Keratinocyte (primary cell): ENCODE data around the gene TMEM266. TPM values are rescaled to one million over a fixed set of nuclear protein-coding genes. Genes with fewer than 3 reads are reported as not detected.
A peak's percentile ranks its signal among the peaks of the same experiment; 100 is the strongest.

Experiments used
- DNase-seq: peaks from one replicate; pipeline ENCODE4 v3.0.0-alpha.2; 2011; ENCODE audit warnings: low read depth, missing footprints, low spot score
- FAIRE-seq: peaks from 2 replicates; lab custom pipeline; 2011; peaks lifted over from hg19 to GRCh38; lab: Jason Lieb, UNC
- H2AFZ ChIP-seq: 2 replicates; pipeline ENCODE4 v1.6.0; 2012; ENCODE audit warnings: low read length, control low read depth, inconsistent platforms; ENCODE audit not compliant: control insufficient read depth
- H3K27ac ChIP-seq: 2 replicates; pipeline ENCODE4 v1.5.1; 2011; ENCODE audit warnings: low read length; ENCODE audit not compliant: control insufficient read depth, insufficient read depth
- H3K27me3 ChIP-seq: 3 replicates; pipeline ENCODE4 v1.6.0; 2011; ENCODE audit warnings: low read length; ENCODE audit not compliant: control insufficient read depth, insufficient read depth; ENCODE audit errors: extremely low read depth
- H3K36me3 ChIP-seq, 2 experiments: 2 replicates in 1 of 2; 3 replicates in 1 of 2; pipeline ENCODE4 v1.5.1; 2011; ENCODE audit warnings: low read length in 2 of 2, mild to moderate bottlenecking in 1 of 2; ENCODE audit not compliant: control insufficient read depth in 2 of 2, insufficient read depth in 2 of 2; ENCODE audit errors: extremely low read depth in 1 of 2
- H3K4me1 ChIP-seq: 3 replicates; pipeline ENCODE4 v1.5.1; 2011; ENCODE audit warnings: low read length; ENCODE audit not compliant: control insufficient read depth, insufficient read depth; ENCODE audit errors: extremely low read depth
- H3K4me2 ChIP-seq: 3 replicates; pipeline ENCODE4 v1.6.0; 2011; ENCODE audit warnings: low read depth, low read length; ENCODE audit not compliant: control insufficient read depth, insufficient read depth; ENCODE audit errors: extremely low read depth
- H3K4me3 ChIP-seq, 3 experiments: fragments of 200-600 bp in 1 of 3; sonication (generic) in 1 of 3; 2 replicates in 2 of 3; 3 replicates in 1 of 3; pipeline ENCODE4 v1.5.1; 2011 to 2016; ENCODE audit warnings: low read length in 3 of 3, mild to moderate bottlenecking in 3 of 3, control low read depth in 2 of 3, inconsistent platforms in 1 of 3, low read depth in 1 of 3, mixed read lengths in 1 of 3, mixed run types in 1 of 3, moderate library complexity in 1 of 3; ENCODE audit not compliant: control insufficient read depth in 2 of 3, insufficient read depth in 2 of 3; ENCODE audit errors: extremely low read depth in 1 of 3
- H3K79me2 ChIP-seq: 2 replicates; pipeline ENCODE4 v1.6.0; 2012; ENCODE audit warnings: low read length; ENCODE audit not compliant: control insufficient read depth, insufficient read depth
- H3K9ac ChIP-seq: 3 replicates; pipeline ENCODE4 v1.6.0; 2011; ENCODE audit warnings: low read length; ENCODE audit not compliant: control insufficient read depth, insufficient read depth; ENCODE audit errors: extremely low read depth
- H3K9me1 ChIP-seq: 3 replicates; pipeline ENCODE4 v1.6.0; 2011; ENCODE audit warnings: low read length; ENCODE audit not compliant: control insufficient read depth, insufficient read depth; ENCODE audit errors: extremely low read depth
- H3K9me3 ChIP-seq: 2 replicates; pipeline ENCODE4 v1.5.1; 2012; ENCODE audit warnings: low read depth, low read length; ENCODE audit not compliant: control insufficient read depth
- H4K20me1 ChIP-seq: 3 replicates; pipeline ENCODE4 v1.6.0; 2011; ENCODE audit warnings: low read length; ENCODE audit not compliant: control insufficient read depth, insufficient read depth; ENCODE audit errors: extremely low read depth
- EZH2 ChIP-seq: IDR thresholded peaks from one replicate; pipeline ENCODE4 v1.6.1; 2012; ENCODE audit warnings: inconsistent platforms, mild to moderate bottlenecking, low read length, moderate library complexity
- dilution Hi-C: fragments of 300-500 bp; cut with MboI; formaldehyde crosslinking; loops from one replicate; pipeline ENCODE4 v1.7.0; 2020; ENCODE audit warnings: low sequenced_read_pairs; ENCODE audit not compliant: extremely low pct_ligation_motif_present
- polyA plus RNA-seq, 5 experiments: library from polyadenylated mRNA; depleted of rRNA in 3 of 5; stranded (reverse) in 3 of 5; stranded (forward) in 1 of 5; unstranded in 1 of 5; fragments of >200 nt; gene quantifications; 1 replicate in 1 of 5; 2 replicates in 3 of 5; 3 replicates in 1 of 5; pipeline versions ENCODE4 v1.2.1 to v1.2.3, GENCODE V29; 2011 to 2012; ENCODE audit warnings: missing spikeins in 2 of 5, low read depth in 1 of 5, low replicate concordance in 1 of 5
- TF ChIP-seq, protein P1 (sequence below), 3 experiments: IDR thresholded peaks in 1 of 3; conservative IDR thresholded peaks in 1 of 3; optimal IDR thresholded peaks in 1 of 3; 2 replicates in 2 of 3; 3 replicates in 1 of 3; pipeline versions ENCODE3 to v1.5.1; 2011; ENCODE audit warnings: low read length in 3 of 3, mild to moderate bottlenecking in 3 of 3, moderate library complexity in 2 of 3, control low read depth in 1 of 3, inconsistent platforms in 1 of 3; ENCODE audit not compliant: insufficient read depth in 2 of 3; ENCODE audit errors: extremely low read depth in 1 of 3

The TMEM266 gene
- polyA plus RNA-seq, 1 donor (not counting 4 experiments of a cell fraction or from before 2014, with no cell fraction given) = 0.03 TPM

DNA sequence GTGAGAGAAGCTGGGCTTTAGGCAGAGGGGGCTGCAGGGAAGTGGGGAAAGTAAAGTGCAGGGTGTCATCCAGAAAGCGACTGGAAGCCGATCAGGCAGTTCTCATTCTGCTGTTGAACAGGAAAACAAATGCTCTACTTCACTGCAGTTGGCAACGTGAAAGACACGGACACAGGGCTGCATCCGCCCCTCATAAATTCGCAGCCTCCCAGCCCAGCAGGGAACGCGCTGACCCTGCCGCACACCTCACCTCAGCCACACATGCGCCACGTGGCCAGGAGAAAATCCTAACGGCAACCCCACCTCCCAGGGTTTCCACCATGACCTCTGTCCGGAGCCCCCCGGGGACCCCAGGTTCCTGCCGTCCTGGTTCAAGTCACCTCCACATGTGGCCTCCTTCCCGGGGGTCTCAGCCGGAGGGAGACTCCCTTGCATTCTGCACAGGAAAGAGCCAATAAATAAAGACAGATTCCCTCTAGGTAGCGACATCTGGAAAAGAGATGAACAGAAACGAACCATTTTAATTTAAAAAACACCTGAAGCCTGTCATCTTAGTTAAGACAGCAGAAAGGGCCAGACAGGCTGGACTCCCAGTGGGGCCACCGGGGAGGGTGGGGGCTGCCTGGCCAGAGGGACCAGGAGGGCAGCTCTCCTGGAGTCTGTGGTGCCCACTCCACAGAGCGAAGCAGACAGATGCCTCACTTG, 118.7 kb downstream of the TMEM266 start:
- H3K27ac ChIP-seq = no peak overlapping the region
- peaks cover 14% of the 10 kb centered on the region for H3K4me1 ChIP-seq
- TF ChIP-seq EZH2 = no peak
- TF ChIP-seq, protein P1, sequence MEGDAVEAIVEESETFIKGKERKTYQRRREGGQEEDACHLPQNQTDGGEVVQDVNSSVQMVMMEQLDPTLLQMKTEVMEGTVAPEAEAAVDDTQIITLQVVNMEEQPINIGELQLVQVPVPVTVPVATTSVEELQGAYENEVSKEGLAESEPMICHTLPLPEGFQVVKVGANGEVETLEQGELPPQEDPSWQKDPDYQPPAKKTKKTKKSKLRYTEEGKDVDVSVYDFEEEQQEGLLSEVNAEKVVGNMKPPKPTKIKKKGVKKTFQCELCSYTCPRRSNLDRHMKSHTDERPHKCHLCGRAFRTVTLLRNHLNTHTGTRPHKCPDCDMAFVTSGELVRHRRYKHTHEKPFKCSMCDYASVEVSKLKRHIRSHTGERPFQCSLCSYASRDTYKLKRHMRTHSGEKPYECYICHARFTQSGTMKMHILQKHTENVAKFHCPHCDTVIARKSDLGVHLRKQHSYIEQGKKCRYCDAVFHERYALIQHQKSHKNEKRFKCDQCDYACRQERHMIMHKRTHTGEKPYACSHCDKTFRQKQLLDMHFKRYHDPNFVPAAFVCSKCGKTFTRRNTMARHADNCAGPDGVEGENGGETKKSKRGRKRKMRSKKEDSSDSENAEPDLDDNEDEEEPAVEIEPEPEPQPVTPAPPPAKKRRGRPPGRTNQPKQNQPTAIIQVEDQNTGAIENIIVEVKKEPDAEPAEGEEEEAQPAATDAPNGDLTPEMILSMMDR (optimal IDR thresholded peaks at IDR 0.05 in 1 of 3, IDR thresholded peaks at IDR 0.05 in 1 of 3, conservative IDR thresholded peaks at IDR 0.05 in 1 of 3; ENCODE audit: extremely low read depth in 1 of 3, insufficient read depth in 2 of 3, low read length in 3 of 3) = no peak
- H3K36me3 ChIP-seq = no peaks in the 10 kb centered on the region
- H3K4me3 ChIP-seq = peak overlapping the region in 1 of 3 experiments; percentile 4
- no peaks in the 10 kb centered on the region for H3K79me2 ChIP-seq
- DNase-seq (no peak), FAIRE-seq (no peak)
- H3K27me3 ChIP-seq = no peaks in the 10 kb centered on the region
- no peaks in the 10 kb centered on the region for H3K9me1 ChIP-seq
- peak overlapping the region; percentile 74 for H2AFZ ChIP-seq
- dilution Hi-C loops = no loop called here
- no peaks in the 10 kb centered on the region for H4K20me1 ChIP-seq
- peak overlapping the region; percentile 39 for H3K9ac ChIP-seq
- H3K9me3 ChIP-seq = peaks cover 2% of the 10 kb centered on the region
- peak overlapping the region; percentile 35 for H3K4me2 ChIP-seq

DNA sequence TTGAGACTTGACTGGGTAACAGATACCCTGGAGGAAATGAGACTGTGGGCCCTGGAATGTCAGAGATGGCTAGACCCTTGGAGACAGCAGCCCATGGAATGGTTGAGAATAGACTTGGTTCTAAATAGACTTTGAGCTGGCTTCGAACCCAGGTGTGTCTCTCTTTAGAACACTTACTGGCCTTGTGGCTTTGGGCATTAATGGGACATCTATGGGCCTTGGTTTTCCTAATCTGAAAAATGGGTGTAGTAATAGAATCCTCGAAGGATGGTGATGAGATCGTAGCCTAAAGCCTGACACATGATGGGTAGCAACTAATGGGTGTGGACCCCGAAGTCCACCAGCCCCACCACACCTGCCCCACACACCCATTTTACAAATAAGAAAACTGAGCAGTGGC, 119.2 kb downstream of the TMEM266 start:
- H3K4me3 ChIP-seq = no peak overlapping the region
- no peak overlapping the region for H2AFZ ChIP-seq
- DNase-seq (no peak), FAIRE-seq (no peak)
- peaks cover 14% of the 10 kb centered on the region for H3K4me1 ChIP-seq
- no peaks in the 10 kb centered on the region for H3K9me1 ChIP-seq
- TF ChIP-seq, protein P1 (optimal IDR thresholded peaks at IDR 0.05 in 1 of 3, IDR thresholded peaks at IDR 0.05 in 1 of 3, conservative IDR thresholded peaks at IDR 0.05 in 1 of 3; ENCODE audit: extremely low read depth in 1 of 3, insufficient read depth in 2 of 3, low read length in 3 of 3) = no peak
- no peak for TF ChIP-seq EZH2
- dilution Hi-C loops = no loop called here
- no peaks in the 10 kb centered on the region for H3K79me2 ChIP-seq
- H3K9ac ChIP-seq = no peak overlapping the region
- H3K36me3 ChIP-seq = no peaks in the 10 kb centered on the region
- no peak overlapping the region for H3K27ac ChIP-seq
- no peak overlapping the region for H3K4me2 ChIP-seq
- H3K9me3 ChIP-seq = peaks cover 2% of the 10 kb centered on the region
- no peaks in the 10 kb centered on the region for H3K27me3 ChIP-seq
- no peaks in the 10 kb centered on the region for H4K20me1 ChIP-seq
